Ishikawa (cell line): Measurements from ENCODE around the gene GAS6.

ENCODE experiments used
- CEBPB ChIP-seq: IDR thresholded peaks from 2 replicates; pipeline ENCODE4 v1.6.1; 2012
- CREB1 ChIP-seq: IDR thresholded peaks from 2 replicates; pipeline ENCODE4 v1.6.1; 2012; ENCODE audit warnings: low read depth
- EGR1 ChIP-seq: IDR thresholded peaks from 2 replicates; pipeline ENCODE4 v1.6.1; 2012
- EP300 ChIP-seq: IDR thresholded peaks from 2 replicates; pipeline ENCODE4 v1.6.1; 2012; ENCODE audit warnings: borderline replicate concordance
- FOXM1 ChIP-seq: IDR thresholded peaks from 2 replicates; pipeline ENCODE4 v1.6.1; 2012; ENCODE audit warnings: low read depth, borderline replicate concordance
- MAX ChIP-seq: IDR thresholded peaks from 2 replicates; pipeline ENCODE4 v1.6.1; 2012
- NFIC ChIP-seq: IDR thresholded peaks from 2 replicates; pipeline ENCODE4 v1.6.1; 2012
- RAD21 ChIP-seq: IDR thresholded peaks from 2 replicates; pipeline ENCODE4 v1.6.1; 2012; ENCODE audit warnings: low read depth
- REST ChIP-seq: IDR thresholded peaks from 2 replicates; pipeline ENCODE4 v1.6.1; 2012; ENCODE audit warnings: low read depth, mild to moderate bottlenecking
- TAF1 ChIP-seq: IDR thresholded peaks from 2 replicates; pipeline ENCODE4 v1.6.1; 2012; ENCODE audit warnings: low read depth, mild to moderate bottlenecking
- TCF12 ChIP-seq: IDR thresholded peaks from 2 replicates; pipeline ENCODE4 v1.6.1; 2012; ENCODE audit warnings: low read depth
- TEAD4 ChIP-seq: IDR thresholded peaks from 2 replicates; pipeline ENCODE4 v1.6.1; 2012
- USF1 ChIP-seq: IDR thresholded peaks from 2 replicates; pipeline ENCODE4 v1.6.1; 2012
- YY1 ChIP-seq: IDR thresholded peaks from 2 replicates; pipeline ENCODE4 v1.6.1; 2012; ENCODE audit warnings: low read depth
- ZBTB7A ChIP-seq: IDR thresholded peaks from 2 replicates; pipeline ENCODE4 v1.6.1; 2012; ENCODE audit warnings: low read depth

Gene GAS6

GRCh38 chr13:113788413-113789135, 75.3 kb downstream of the GAS6 start:
- TF ChIP-seq TCF12 (no peak), YY1 (no peak), CREB1 (no peak), EP300 (no peak), NFIC (no peak), ZBTB7A (no peak), MAX (no peak), FOXM1 (no peak), USF1 (no peak), CEBPB (no peak), EGR1 (no peak), RAD21 (no peak), TEAD4 (no peak), REST (no peak), TAF1 (no peak)

- TF ChIP-seq MAX (no peak), FOXM1 (no peak), REST (no peak), ZBTB7A (no peak), EP300 (no peak), RAD21 (no peak), USF1 (no peak), CREB1 (no peak), EGR1 (no peak), TAF1 (no peak), CEBPB (no peak), TCF12 (no peak), YY1 (no peak), TEAD4 (no peak), NFIC (no peak)
These were observed 76.2 kb downstream of the GAS6 start for GRCh38 chr13:113787694-113788093.

GRCh38 chr13:113786262-113786841, 77.5 kb downstream of the GAS6 start:
- no peak for TF ChIP-seq CREB1
- TF ChIP-seq FOXM1, result no peak
- no peak for TF ChIP-seq EGR1
- no peak for TF ChIP-seq USF1
- TF ChIP-seq YY1, result no peak
- TF ChIP-seq MAX, result no peak

GRCh38 chr13:113785051-113786010, 78.5 kb downstream of the GAS6 start:
- TF ChIP-seq CREB1 (no peak), MAX (no peak), USF1 (no peak), TCF12 (no peak), EP300 (no peak), EGR1 (no peak), RAD21 (no peak), FOXM1 (no peak), TEAD4 (no peak), CEBPB (no peak), NFIC (no peak), TAF1 (no peak), YY1 (no peak), REST (no peak), ZBTB7A (no peak)
